SK-N-SH treated with all-trans-retinoic acid at 6 μM for 48 hours (cell line): ENCODE results near the gene DDIT4L.

Experiments used
- ATAC-seq: fragments of 200-7000 bp; cut with Tn5 transposase; 3 replicates; pipeline ENCODE4 v1.9.1; 2020; ENCODE audit warnings: mild to moderate bottlenecking, moderate library complexity
- ARNTL ChIP-seq: fragments of 450-650 bp; formaldehyde crosslinking; IDR thresholded peaks from 2 replicates; pipeline ENCODE4 v1.5.0; 2020; ENCODE audit warnings: low read depth, mild to moderate bottlenecking, moderate library complexity, borderline replicate concordance
- BACH2 ChIP-seq: fragments of 250-450 bp; sonication (Bioruptor Pico); IDR thresholded peaks from 2 replicates; pipeline ENCODE4 v1.9.0; 2021; ENCODE audit warnings: mild to moderate bottlenecking, borderline replicate concordance
- CREB5 ChIP-seq: fragments of 250-450 bp; sonication (Bioruptor Pico); IDR thresholded peaks from 2 replicates; pipeline ENCODE4 v1.5.1; 2020; ENCODE audit warnings: low read depth, mild to moderate bottlenecking, moderate library complexity
- CSDC2 ChIP-seq: fragments of 250-450 bp; sonication (Bioruptor Pico); IDR thresholded peaks from 2 replicates; pipeline ENCODE4 v1.5.0; 2020; ENCODE audit warnings: mild to moderate bottlenecking, moderate library complexity
- CSRNP3 ChIP-seq: fragments of 250-450 bp; sonication (Bioruptor Pico); IDR thresholded peaks from 2 replicates; pipeline ENCODE4 v1.5.1; 2021; ENCODE audit warnings: mild to moderate bottlenecking, moderate library complexity
- ESRRG ChIP-seq: fragments of 250-450 bp; sonication (Bioruptor Pico); IDR thresholded peaks from 2 replicates; pipeline ENCODE4 v1.6.1; 2021; ENCODE audit warnings: mild to moderate bottlenecking
- OSR1 ChIP-seq: fragments of 250-450 bp; sonication (Bioruptor Pico); IDR thresholded peaks from 2 replicates; pipeline ENCODE4 v1.8.0; 2022; ENCODE audit warnings: moderate library complexity, mild to moderate bottlenecking, inconsistent platforms
- PATZ1 ChIP-seq: fragments of 250-450 bp; sonication (Bioruptor Pico); IDR thresholded peaks from 2 replicates; pipeline ENCODE4 v1.8.0; 2020; ENCODE audit warnings: mild to moderate bottlenecking, moderate library complexity, borderline replicate concordance
- POU6F1 ChIP-seq: fragments of 250-450 bp; sonication (Bioruptor Pico); IDR thresholded peaks from 2 replicates; pipeline ENCODE4 v1.8.0; 2021; ENCODE audit warnings: low read depth, mild to moderate bottlenecking, moderate library complexity, borderline replicate concordance
- PPARA ChIP-seq: fragments of 250-450 bp; sonication (Bioruptor Pico); IDR thresholded peaks from 2 replicates; pipeline ENCODE4 v1.5.0; 2020; ENCODE audit warnings: mild to moderate bottlenecking, borderline replicate concordance
- RARB ChIP-seq: fragments of 250-450 bp; sonication (Bioruptor Pico); IDR thresholded peaks from 2 replicates; pipeline ENCODE4 v1.8.0; 2021; ENCODE audit warnings: mild to moderate bottlenecking, moderate library complexity
- SNAI2 ChIP-seq: fragments of 250-450 bp; sonication (Bioruptor Pico); IDR thresholded peaks from 2 replicates; pipeline ENCODE4 v1.5.0; 2020; ENCODE audit warnings: mild to moderate bottlenecking, moderate library complexity
- TCF4 ChIP-seq: fragments of 250-450 bp; sonication (Bioruptor Pico); IDR thresholded peaks from 2 replicates; pipeline ENCODE4 v1.8.0; 2021; ENCODE audit warnings: mild to moderate bottlenecking, moderate library complexity, borderline replicate concordance
- TSHZ2 ChIP-seq: fragments of 250-450 bp; sonication (Bioruptor Pico); IDR thresholded peaks from 2 replicates; pipeline ENCODE4 v1.5.0; 2020; ENCODE audit warnings: mild to moderate bottlenecking, moderate library complexity
- ZC3H10 ChIP-seq: fragments of 250-450 bp; sonication (Bioruptor Pico); IDR thresholded peaks from 2 replicates; pipeline ENCODE4 v1.5.1; 2021; ENCODE audit warnings: mild to moderate bottlenecking, moderate library complexity
- ZFP3 ChIP-seq: fragments of 250-450 bp; sonication (Bioruptor Pico); IDR thresholded peaks from 2 replicates; pipeline ENCODE4 v1.5.0; 2020; ENCODE audit warnings: mild to moderate bottlenecking, moderate library complexity
- ZFP30 ChIP-seq: fragments of 450-650 bp; formaldehyde crosslinking; IDR thresholded peaks from 2 replicates; pipeline ENCODE4 v1.5.0; 2022; ENCODE audit warnings: mild to moderate bottlenecking, moderate library complexity
- ZNF565 ChIP-seq: fragments of 450-650 bp; formaldehyde crosslinking; conservative IDR thresholded peaks from 2 replicates; pipeline ENCODE4 v1.5.0; 2020; ENCODE audit warnings: low read depth, mild to moderate bottlenecking, moderate library complexity
- ZNF70 ChIP-seq: fragments of 450-650 bp; formaldehyde crosslinking; IDR thresholded peaks from 2 replicates; pipeline ENCODE4 v1.5.0; 2020; ENCODE audit warnings: mild to moderate bottlenecking, moderate library complexity
- ZNF8 ChIP-seq: fragments of 450-650 bp; formaldehyde crosslinking; IDR thresholded peaks from 2 replicates; pipeline ENCODE4 v1.5.0; 2020; ENCODE audit warnings: mild to moderate bottlenecking, moderate library complexity

Gene DDIT4L

GRCh38 chr4:100224160-100224559 lies 33.9 kb upstream of the DDIT4L start:
- ATAC-seq, result no peak
- TF ChIP-seq RARB (CRISPR knock-in tag), result no peak
- TF ChIP-seq ZNF70 (CRISPR knock-in tag), result no peak
- no peak for TF ChIP-seq SNAI2
- TF ChIP-seq ZFP30, result no peak
- no peak for TF ChIP-seq ZFP3 (CRISPR knock-in tag)
- no peak for TF ChIP-seq ZC3H10 (CRISPR knock-in tag)
- no peak for TF ChIP-seq ESRRG (CRISPR knock-in tag)
- no peak for TF ChIP-seq ARNTL
- TF ChIP-seq CREB5 (CRISPR knock-in tag), result no peak
- no peak for TF ChIP-seq TCF4 (CRISPR knock-in tag)
- TF ChIP-seq ZNF8, result no peak
- TF ChIP-seq ZNF565 (CRISPR knock-in tag), result no peak
- TF ChIP-seq CSDC2 (CRISPR knock-in tag), result no peak
- no peak for TF ChIP-seq PATZ1
- TF ChIP-seq, all 23 proteins: peak for 0

GRCh38 chr4:100208964-100209363 lies 18.7 kb upstream of the DDIT4L start:
- no peak for ATAC-seq
- TF ChIP-seq POU6F1 (CRISPR knock-in tag) (no peak), TCF4 (CRISPR knock-in tag) (no peak), ZFP30 (no peak), CSRNP3 (CRISPR knock-in tag) (no peak)
- TF ChIP-seq, all 23 proteins: peak for 0

GRCh38 chr4:100208459-100208858 lies 18.2 kb upstream of the DDIT4L start:
- no peak for TF ChIP-seq POU6F1 (CRISPR knock-in tag)
- no peak for TF ChIP-seq ZNF8
- no peak for TF ChIP-seq ESRRG (CRISPR knock-in tag)
- TF ChIP-seq BACH2 (CRISPR knock-in tag), result no peak
- no peak for TF ChIP-seq TSHZ2 (CRISPR knock-in tag)
- TF ChIP-seq PPARA (CRISPR knock-in tag), result no peak
- no peak for TF ChIP-seq RARB (CRISPR knock-in tag)
- no peak for TF ChIP-seq ZFP3 (CRISPR knock-in tag)
- TF ChIP-seq OSR1 (CRISPR knock-in tag), result no peak
- TF ChIP-seq TCF4 (CRISPR knock-in tag), result no peak
- no peak for TF ChIP-seq ZNF565 (CRISPR knock-in tag)
- no peak for TF ChIP-seq ARNTL
- no peak for TF ChIP-seq ZNF70 (CRISPR knock-in tag)
- no peak for ATAC-seq
